IMR-90 (cell line): ENCODE results near the gene GALNT17. TPM values are rescaled to one million over a fixed set of nuclear protein-coding genes. Genes with fewer than 3 reads are reported as not detected.

Source experiments
- ATAC-seq: fragments of 200-7000 bp; cut with Tn5 transposase; 2 replicates; pipeline ENCODE4 v1.9.1; 2020; ENCODE audit warnings: low read depth, mild to moderate bottlenecking, moderate library complexity
- BruUV-seq: library from RNA; stranded (reverse); fragments of 400-500 nt; replicated peaks from 2 replicates; lab custom pipeline; 2021; lab: Mats Ljungman, UMichigan
- CTCF ChIA-PET: fragments of 300-600 bp; formaldehyde crosslinking; extraction: SDS; loops from one replicate; lab custom pipeline; 2021; ENCODE audit warnings: antibody characterized with exemption; lab: Yijun Ruan, JAX
- POLR2A ChIA-PET: fragments of 300-600 bp; sonication (Branson Sonifier 250); formaldehyde crosslinking; loops from one replicate; lab custom pipeline; 2022; ENCODE audit warnings: antibody characterized with exemption; ENCODE audit not compliant: unreplicated experiment; lab: Charles Lee
- DNase-seq: peaks from one replicate; pipeline ENCODE4 v3.0.0; 2013
- H2AFZ ChIP-seq: replicated peaks from 2 replicates; pipeline ENCODE3; 2013; ENCODE audit warnings: low read length, mild to moderate bottlenecking; ENCODE audit not compliant: poor library complexity
- H2AK5ac ChIP-seq: 2 replicates; pipeline ENCODE4 v1.6.1; 2013; ENCODE audit warnings: low read depth, low read length, inconsistent platforms
- H2AK9ac ChIP-seq: replicated peaks from 2 replicates; pipeline ENCODE3; 2013; ENCODE audit warnings: mild to moderate bottlenecking, low read depth, low read length, moderate library complexity; ENCODE audit not compliant: poor library complexity
- H2BK120ac ChIP-seq: 2 replicates; pipeline ENCODE4 v1.6.1; 2013; ENCODE audit warnings: low read depth, low read length, inconsistent platforms
- H2BK15ac ChIP-seq: 3 replicates; pipeline ENCODE4 v1.6.1; 2013; ENCODE audit warnings: low read depth, low read length, inconsistent platforms
- H2BK20ac ChIP-seq: 2 replicates; pipeline ENCODE4 v1.6.1; 2013; ENCODE audit warnings: low read depth, mild to moderate bottlenecking, inconsistent platforms, low read length, moderate library complexity
- H2BK5ac ChIP-seq: 2 replicates; pipeline ENCODE4 v1.6.1; 2013; ENCODE audit warnings: mild to moderate bottlenecking, low read depth, low read length, inconsistent platforms; ENCODE audit not compliant: poor library complexity, severe bottlenecking
- H3K14ac ChIP-seq: replicated peaks from 2 replicates; pipeline ENCODE4 v1.6.1; 2013; ENCODE audit warnings: low read depth, low read length, inconsistent platforms
- H3K18ac ChIP-seq: 2 replicates; pipeline ENCODE4 v1.6.1; 2013; ENCODE audit warnings: low read depth, low read length, control low read depth
- H3K23ac ChIP-seq: 2 replicates; pipeline ENCODE4 v1.6.1; 2013; ENCODE audit warnings: low read depth, low read length, inconsistent platforms
- H3K27ac ChIP-seq: 2 replicates; pipeline ENCODE4 v1.5.1; 2013; ENCODE audit warnings: mild to moderate bottlenecking, control low read depth, low read length; ENCODE audit not compliant: insufficient read depth
- H3K27me3 ChIP-seq: 2 replicates; pipeline ENCODE4 v1.6.1; 2013; ENCODE audit warnings: low read length; ENCODE audit not compliant: control insufficient read depth, insufficient read depth
- H3K36me3 ChIP-seq: 2 replicates; pipeline ENCODE4 v1.6.1; 2013; ENCODE audit warnings: low read length, mixed read lengths; ENCODE audit not compliant: control insufficient read depth, insufficient read depth
- H3K4ac ChIP-seq: 2 replicates; pipeline ENCODE4 v1.6.1; 2013; ENCODE audit warnings: low read depth, low read length, inconsistent platforms
- H3K4me1 ChIP-seq: 2 replicates; pipeline ENCODE4 v1.6.1; 2013; ENCODE audit warnings: low read length, mixed read lengths; ENCODE audit not compliant: control insufficient read depth, insufficient read depth
- H3K4me2 ChIP-seq: 2 replicates; pipeline ENCODE4 v1.6.1; 2013; ENCODE audit warnings: low read depth, mild to moderate bottlenecking, control low read depth, low read length, moderate library complexity
- H3K4me3 ChIP-seq: 2 replicates; pipeline ENCODE4 v1.5.1; 2013; ENCODE audit warnings: low read depth, mild to moderate bottlenecking, control low read depth, low read length, moderate library complexity; ENCODE audit not compliant: insufficient read depth
- H3K56ac ChIP-seq: 2 replicates; pipeline ENCODE4 v1.6.1; 2013; ENCODE audit warnings: low read length, inconsistent platforms; ENCODE audit not compliant: insufficient read depth; ENCODE audit errors: extremely low read depth
- H3K79me1 ChIP-seq, 2 experiments: 2 replicates each; pipeline ENCODE4 v1.6.1; 2013; ENCODE audit warnings: low read length in 2 of 2, inconsistent platforms in 1 of 2, low read depth in 1 of 2
- H3K9ac ChIP-seq: 2 replicates; pipeline ENCODE4 v1.6.1; 2013; ENCODE audit warnings: low read depth, low read length, control low read depth
- H3K9me1 ChIP-seq: 2 replicates; pipeline ENCODE4 v1.6.1; 2013; ENCODE audit warnings: low read length, inconsistent platforms; ENCODE audit not compliant: insufficient read depth
- H3K9me3 ChIP-seq: 2 replicates; pipeline ENCODE4 v1.6.1; 2013; ENCODE audit warnings: low read length; ENCODE audit not compliant: control insufficient read depth, insufficient read depth
- H4K20me1 ChIP-seq: 2 replicates; pipeline ENCODE4 v1.6.1; 2013; ENCODE audit warnings: low read length, inconsistent platforms; ENCODE audit not compliant: insufficient read depth
- H4K5ac ChIP-seq: 2 replicates; pipeline ENCODE4 v1.6.1; 2013; ENCODE audit warnings: mild to moderate bottlenecking, low read depth, low read length, control low read depth
- H4K8ac ChIP-seq, 2 experiments: 2 replicates each; pipeline ENCODE4 v1.6.1; 2013; ENCODE audit warnings: low read depth in 2 of 2, low read length in 2 of 2, control low read depth in 1 of 2, inconsistent platforms in 1 of 2
- H4K91ac ChIP-seq: 2 replicates; pipeline ENCODE4 v1.6.1; 2013; ENCODE audit warnings: low read depth, low read length, inconsistent platforms; ENCODE audit not compliant: insufficient read depth
- BHLHE40 ChIP-seq: fragments of 150-350 bp; IDR thresholded peaks from 2 replicates; pipeline ENCODE4 v1.6.1; 2016; ENCODE audit warnings: mild to moderate bottlenecking, low read depth, low read length
- WGBS, 2 experiments: methylation state at CpG; one replicate each; pipeline versions ENCODE4 v1.1.5 to v1.1.7; 2013; ENCODE audit warnings: missing lambda C conversion rate in 2 of 2; ENCODE audit not compliant: insufficient read length in 1 of 2; ENCODE audit errors: extremely low coverage in 2 of 2; 5-methylcytosine and 5-hydroxymethylcytosine counted together
- dilution Hi-C: fragments of 300-500 bp; cut with HindIII; formaldehyde crosslinking; loops from one replicate; pipeline ENCODE4 v1.14.3; 2018; ENCODE audit warnings: low sequenced_read_pairs; ENCODE audit not compliant: unreplicated experiment
- in situ Hi-C: fragments of 300-500 bp; cut with MboI; formaldehyde crosslinking; loops from 3 replicates; pipeline ENCODE4 v1.14.3; 2019; ENCODE audit warnings: low sequenced_read_pairs, inconsistent platforms, mixed read lengths
- intact Hi-C: fragments of 100-400 bp; cut with micrococcal nuclease; formaldehyde crosslinking; loops from 2 replicates; pipeline ENCODE4 v1.10.0; 2022
- polyA plus RNA-seq, 3 experiments: library from polyadenylated mRNA; depleted of rRNA; stranded (reverse); fragments of >200 nt; gene quantifications; 2 replicates each; pipeline ENCODE4 v1.2.3, GENCODE V29; 2012; ENCODE audit warnings: low replicate concordance in 1 of 3
- total RNA-seq: library from RNA; depleted of rRNA; stranded (reverse); fragments of >200 nt; gene quantifications from 2 replicates; pipeline ENCODE4 v1.2.3, GENCODE V29; 2012

Gene GALNT17
- total and polyA plus RNA-seq, 2 of the 4 experiments (the other 2 are of a cell fraction), result not detected

- POLR2A ChIA-PET, result no interaction called here
- H3K4me2 ChIP-seq, result no peak overlapping the region
Measured at GRCh38 chr7:71718563-71718962, 586.6 kb downstream of the GALNT17 start.

More at GRCh38 chr7:71718563-71718962, 586.6 kb downstream of the GALNT17 start:
- Histone ChIP-seq H3K79me1 (no peaks in the 10 kb centered on the region), H3K27ac (no peak overlapping the region), H2AK5ac (no peak overlapping the region), H4K20me1 (no peaks in the 10 kb centered on the region), H3K4me3 (no peak overlapping the region), H2BK20ac (no peak overlapping the region), H3K14ac (no peak overlapping the region), H3K36me3 (no peaks in the 10 kb centered on the region), H2BK15ac (no peak overlapping the region), H3K9me1 (no peaks in the 10 kb centered on the region), H3K4me1 (no peaks in the 10 kb centered on the region), H2AFZ (no peak overlapping the region), H4K91ac (no peak overlapping the region), H2AK9ac (no peak overlapping the region), H2BK5ac (no peak overlapping the region), H3K9me3 (peaks cover 16% of the 10 kb centered on the region; the same call in 1 of the 2 replicates), H2BK120ac (no peak overlapping the region), H3K18ac (no peak overlapping the region), H3K56ac (no peak overlapping the region), H3K23ac (no peak overlapping the region), H3K4ac (no peak overlapping the region), H3K27me3 (no peaks in the 10 kb centered on the region), H3K9ac (no peak overlapping the region), H4K8ac (no peak overlapping the region), H4K5ac (no peak overlapping the region)
- ATAC-seq, result no peak
- BruUV-seq, result no TSS peak
- WGBS, 2 experiments, result no CpG with 5 or more reads among the region's 6 CpGs
- TF ChIP-seq BHLHE40, result no peak
- in situ Hi-C loops (no loop called here), intact Hi-C loops (no loop called here), dilution Hi-C loops (no loop called here)
- DNase-seq, result no peak
- CTCF ChIA-PET, result no interaction called here
